ENCODE results near the gene GNG4.
"Not testable (repeated sequence)": the region's sequence is repeated elsewhere in the genome, so short reads cannot be mapped to it uniquely, and the experiment has no call there.

GNG4 gene

GRCh38 chr1:235648954-235649367 lies 623 bp downstream of the GNG4 start:
- DNase-seq, result peak; percentile 59

- no peak for DNase-seq
These were observed 1.1 kb downstream of the GNG4 start for GRCh38 chr1:235648407-235648907.

DNA sequence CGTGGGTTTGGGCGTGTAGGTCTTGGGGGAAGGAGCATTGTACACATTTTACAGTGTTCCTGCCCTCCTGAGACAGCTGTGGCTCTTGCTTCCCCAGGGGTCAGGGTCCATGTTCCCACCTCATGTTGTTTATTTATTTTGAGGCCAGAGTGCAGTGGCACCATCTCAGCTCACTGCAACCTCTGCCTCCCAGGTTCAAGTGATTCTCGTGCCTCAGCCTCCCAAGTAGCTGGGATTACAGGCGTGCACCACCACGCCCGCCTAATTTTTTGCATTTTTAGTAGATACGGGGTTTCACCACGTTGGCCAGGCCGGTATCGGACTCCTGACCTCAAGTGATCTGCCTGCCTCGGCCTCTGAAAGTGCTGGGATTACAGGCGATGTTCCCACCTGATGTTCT lies 2.0 kb downstream of the GNG4 start:
- not testable (repeated sequence) for DNase-seq

- DNase-seq, result no peak
These were observed 3.1 kb downstream of the GNG4 start for GRCh38 chr1:235646463-235646862.

GRCh38 chr1:235644693-235645305 lies 4.8 kb downstream of the GNG4 start:
- DNase-seq, result no peak

DNA sequence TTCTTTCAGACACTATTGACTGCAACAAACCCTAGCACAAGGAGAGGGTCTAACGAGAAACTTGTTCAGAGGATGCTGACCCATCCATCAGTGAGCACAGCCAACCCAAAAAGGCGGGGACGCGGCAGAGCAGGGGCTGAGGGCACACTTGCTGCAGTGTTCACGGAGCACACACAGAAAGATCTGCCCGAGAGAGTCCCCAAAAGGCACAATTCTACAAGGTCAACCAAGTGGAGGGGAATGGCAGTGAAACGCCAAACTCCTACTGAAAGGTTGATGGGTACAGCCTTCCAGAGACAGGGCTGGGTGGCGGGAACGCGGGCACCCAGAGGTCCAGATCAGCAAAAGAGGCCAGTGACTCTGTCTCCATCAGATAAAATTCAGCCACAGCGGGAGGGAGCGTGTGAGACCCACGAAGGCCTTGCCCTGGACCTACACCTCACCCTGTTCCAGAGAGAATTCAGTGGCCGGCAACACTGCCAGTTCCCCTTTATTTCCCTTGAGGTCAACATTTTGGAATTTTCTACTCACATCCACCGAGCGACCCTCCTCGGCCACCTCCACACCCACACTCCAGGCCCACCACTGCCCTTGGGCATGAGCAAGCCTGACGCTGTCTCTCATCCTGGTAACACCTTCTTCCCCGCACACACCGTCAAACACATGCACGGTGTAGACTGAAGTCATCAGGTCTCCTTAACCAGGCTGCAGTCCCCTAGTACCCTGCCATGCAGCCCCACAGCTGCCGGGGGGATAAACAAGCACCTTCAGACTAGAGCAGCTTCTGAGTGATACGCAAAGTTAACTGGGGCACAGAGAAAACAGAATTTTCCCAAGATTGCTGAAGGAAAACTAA lies 5.5 kb downstream of the GNG4 start:
- no peak for DNase-seq

DNA sequence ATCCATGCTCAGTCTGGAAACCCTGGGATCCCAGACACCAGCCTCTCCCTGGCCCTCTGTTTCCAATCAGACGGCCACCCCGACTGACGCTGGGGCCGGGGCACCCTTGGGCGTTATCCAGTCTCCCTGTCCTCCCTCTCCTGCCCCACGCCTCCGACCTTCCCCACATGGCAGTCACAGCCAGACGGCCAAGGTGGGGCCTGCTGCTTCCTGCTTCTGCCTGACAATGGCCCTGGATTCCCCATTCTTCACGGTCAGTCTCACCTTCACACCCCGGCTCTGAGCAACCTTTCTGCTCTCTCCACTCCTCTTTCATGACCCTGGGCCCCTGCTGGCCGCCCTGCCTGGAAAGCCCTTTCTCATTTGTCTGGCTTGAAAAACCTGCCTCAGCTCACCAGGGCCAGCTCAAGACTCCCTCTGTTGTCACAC lies 6.6 kb downstream of the GNG4 start:
- no peak for DNase-seq

- DNase-seq, result peak; percentile 63
These were observed 7.3 kb downstream of the GNG4 start for GRCh38 chr1:235642011-235642942.

GRCh38 chr1:235640580-235640979 lies 9.0 kb downstream of the GNG4 start:
- no peak for DNase-seq

DNA sequence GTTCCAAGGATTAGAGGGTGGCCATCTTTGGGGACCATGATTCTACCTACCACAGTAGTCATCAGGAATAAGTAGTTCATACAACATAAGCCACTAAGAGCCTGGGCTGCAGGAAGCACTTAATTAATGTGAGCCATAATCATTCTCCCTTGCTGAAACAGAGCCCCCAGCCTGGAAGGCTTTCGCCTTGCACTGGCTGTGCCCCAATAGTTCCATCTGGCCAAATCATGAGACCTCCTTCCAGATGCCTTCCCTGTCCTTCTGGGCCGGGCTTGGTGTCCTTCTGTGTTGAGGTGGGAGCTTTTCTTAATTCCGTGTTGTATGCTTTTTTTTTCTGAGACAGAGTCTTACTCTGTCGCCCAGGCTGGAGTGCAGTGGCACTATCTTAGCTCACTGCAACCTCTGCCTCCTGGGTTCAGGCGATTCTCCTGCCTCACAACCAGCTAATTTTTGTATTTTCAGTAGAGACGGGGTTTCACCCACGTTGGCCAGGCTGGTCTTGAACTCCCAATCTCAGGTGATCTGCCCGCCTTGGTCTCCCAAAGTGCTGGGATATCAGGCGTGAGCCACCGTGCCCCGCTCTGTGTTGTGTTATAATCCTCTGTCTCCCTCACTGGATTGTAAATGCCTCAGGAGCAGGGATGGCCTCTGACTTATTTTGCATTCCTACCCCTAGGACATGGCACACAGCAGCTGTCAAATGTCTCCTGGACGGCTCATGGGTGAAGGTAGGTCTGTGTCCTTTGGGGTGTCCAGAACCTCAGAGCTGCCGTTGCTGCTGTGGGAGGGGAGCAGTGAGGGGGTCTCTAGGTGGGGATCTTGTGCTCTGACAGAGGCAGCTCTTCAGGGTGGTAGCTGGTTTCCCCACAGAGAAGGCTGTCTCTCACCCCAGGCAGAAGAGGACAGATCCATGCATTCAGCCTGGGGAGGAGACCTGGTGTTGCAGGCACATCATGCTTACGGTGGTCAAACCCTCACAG lies 10.1 kb downstream of the GNG4 start:
- no peak for DNase-seq

GRCh38 chr1:235638612-235639011 lies 11.0 kb downstream of the GNG4 start:
- not testable (repeated sequence) for DNase-seq

- DNase-seq, result no peak
These were observed 11.6 kb downstream of the GNG4 start for GRCh38 chr1:235637756-235638534.

DNA sequence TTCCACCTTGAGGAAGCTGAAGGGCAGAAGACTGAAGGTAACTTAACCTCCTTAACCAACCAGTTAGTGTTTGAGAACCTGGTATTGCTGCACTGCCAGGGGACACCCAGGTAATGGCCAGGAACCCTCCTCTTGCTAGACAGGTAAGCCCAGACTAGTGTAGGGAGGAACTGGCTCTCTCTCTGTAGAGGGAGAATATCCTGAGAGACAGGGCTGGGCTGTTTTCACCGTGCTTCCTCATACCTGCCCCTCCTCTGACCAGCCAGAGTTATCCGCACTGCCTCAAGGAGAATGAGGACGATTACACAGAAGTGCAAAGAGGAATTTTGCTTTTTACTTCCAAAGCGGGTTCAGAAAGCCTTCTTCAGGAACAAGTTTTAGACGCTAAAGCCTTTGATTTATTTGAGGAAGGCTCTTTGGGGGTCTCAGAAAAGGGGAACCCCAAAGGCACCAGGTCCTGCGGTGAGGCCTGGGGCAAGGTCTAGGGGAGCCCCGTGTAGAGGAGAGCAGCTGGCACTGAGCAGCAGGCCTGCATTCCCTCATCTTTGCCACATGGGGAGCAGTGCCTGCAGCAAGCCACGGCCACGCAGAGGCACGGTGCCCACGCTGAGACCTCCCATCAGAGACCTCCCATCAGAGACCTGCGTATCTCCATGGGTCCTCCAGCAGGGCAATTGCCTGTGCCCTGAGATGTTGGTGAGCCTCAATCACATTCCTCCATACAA lies 13.5 kb downstream of the GNG4 start:
- DNase-seq, result no peak

DNA sequence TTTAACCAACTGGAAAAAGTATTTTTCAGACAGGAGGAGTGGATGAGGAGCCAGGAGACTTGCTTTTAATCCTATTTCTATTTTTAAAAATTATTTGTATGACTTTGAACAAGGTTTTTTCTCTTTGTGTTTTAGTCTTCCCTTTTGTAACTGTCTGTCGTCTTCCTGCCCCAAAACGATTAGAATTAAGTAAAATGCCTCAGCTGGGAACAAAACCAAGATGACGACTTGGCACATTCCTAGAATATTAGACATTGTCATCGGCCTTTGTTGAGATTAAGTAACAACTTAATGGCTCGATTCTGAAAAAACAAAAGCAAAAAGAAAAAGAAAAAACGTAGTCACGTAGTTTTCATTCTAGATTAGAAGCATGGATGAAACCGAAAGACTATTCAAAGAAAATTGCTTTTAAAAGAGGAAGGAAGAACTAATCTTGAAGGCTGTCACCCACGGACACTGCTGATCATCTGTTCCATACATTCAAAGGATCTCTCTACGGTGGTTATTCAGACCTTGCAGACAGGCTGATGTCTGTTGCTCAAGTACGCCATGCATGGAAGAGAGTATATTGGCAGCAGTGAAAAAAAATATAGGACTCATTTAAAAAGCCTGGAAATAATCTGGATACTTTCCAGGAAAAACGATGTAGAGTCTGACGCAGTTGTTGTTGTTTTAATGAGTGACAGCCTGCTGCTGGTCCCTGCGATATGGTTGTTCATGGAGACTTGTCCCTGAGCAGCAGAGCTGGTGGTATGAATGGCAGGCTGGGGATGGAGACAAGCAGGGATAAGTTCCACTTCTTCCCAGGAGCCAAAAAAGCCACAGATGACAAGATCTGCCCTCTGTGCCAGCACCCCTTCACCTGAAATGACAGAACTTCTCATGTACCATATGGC lies 16.8 kb downstream of the GNG4 start:
- no peak for DNase-seq

DNA sequence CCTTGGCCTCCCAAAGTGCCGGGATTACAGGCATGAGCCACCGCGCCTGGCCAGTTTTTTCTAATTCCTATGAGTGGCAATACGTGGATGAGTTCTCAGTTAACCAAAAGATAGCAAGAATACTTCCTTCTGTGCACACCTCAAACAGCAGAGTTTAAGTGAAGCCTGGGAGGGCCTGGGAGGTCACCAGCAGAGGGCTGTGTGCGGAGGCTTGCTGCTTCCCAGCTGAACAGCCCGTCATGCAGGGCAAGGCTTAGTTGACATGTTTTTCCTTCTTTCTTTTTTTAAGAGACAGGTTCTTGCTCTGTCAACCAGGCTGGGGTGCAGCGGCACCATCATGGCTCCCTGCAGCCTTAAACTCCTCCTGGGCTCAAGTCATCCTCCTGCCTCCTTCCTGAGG lies 17.8 kb downstream of the GNG4 start:
- DNase-seq, result no peak

- no peak for DNase-seq
These were observed 21.1 kb downstream of the GNG4 start for GRCh38 chr1:235628316-235629005.

- no peak for DNase-seq
These were observed 23.8 kb downstream of the GNG4 start for GRCh38 chr1:235625831-235626230.

GRCh38 chr1:235625340-235625739 lies 24.2 kb downstream of the GNG4 start:
- DNase-seq, result no peak
